ENCODE data around the gene EMILIN2.
"Not testable (repeated sequence)": the region's sequence is repeated elsewhere in the genome, so short reads cannot be mapped to it uniquely, and the experiment has no call there.

The EMILIN2 gene

DNA sequence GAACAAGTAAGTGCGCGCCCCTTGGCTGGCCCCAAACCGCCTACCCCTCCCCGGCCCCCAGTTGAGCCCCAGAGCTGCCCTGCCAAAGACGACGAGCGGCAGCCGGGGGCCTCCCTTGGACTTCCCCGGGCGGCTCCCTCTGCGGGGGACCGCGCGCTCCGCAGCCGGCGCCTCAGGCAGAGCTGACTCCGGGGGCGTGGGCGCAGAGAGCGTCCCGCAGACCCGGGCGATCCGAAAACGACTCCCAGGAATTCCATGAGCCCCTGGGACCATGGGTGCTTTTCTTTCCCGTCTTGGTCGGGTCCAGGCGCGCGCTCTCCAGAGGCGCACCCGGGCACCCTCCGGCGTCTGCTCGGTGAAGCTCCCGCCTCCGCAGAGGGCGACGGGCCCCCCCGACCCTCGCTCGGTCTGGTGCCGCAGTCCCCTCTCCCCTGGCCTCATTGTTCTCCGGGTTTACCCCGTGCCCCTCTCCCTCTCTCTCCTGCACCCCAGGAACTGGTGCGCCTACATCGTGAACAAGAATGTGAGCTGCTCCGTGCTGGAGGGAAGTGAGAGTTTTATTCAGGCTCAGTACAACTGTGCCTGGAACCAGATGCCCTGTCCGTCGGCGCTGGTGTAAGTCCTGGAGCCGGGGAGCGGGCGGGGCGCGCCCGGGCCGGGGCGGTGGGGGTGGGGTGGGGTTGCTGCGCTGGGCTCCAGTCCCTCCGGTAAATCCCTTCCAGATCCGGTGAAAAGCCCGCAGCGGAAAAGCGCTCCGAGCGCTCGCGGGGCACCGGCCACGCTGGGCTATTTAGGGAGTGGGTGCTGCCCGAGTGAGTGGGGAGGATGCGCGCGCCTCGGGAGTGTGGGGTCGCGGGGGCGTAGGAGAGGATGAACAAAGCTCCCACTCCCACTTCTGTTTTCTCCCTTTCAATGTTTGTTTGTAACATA, 776 bp downstream of the EMILIN2 start:
- Histone ChIP-seq H3K4me3 (ENCODE audit: low read length) (peak overlapping the region; percentile 73), H3K27me3 (ENCODE audit: control insufficient read depth, insufficient read depth, low read length) (peaks cover 62% of the 10 kb centered on the region), H3K27ac (ENCODE audit: low read length) (no peak overlapping the region), H3K9me3 (ENCODE audit: control insufficient read depth, low read depth, low read length) (no peaks in the 10 kb centered on the region), H3K36me3 (ENCODE audit: control insufficient read depth, low read depth, low read length) (no peaks in the 10 kb centered on the region), H3K4me1 (ENCODE audit: control insufficient read depth, low read depth, low read length) (peaks cover 6% of the 10 kb centered on the region), H3K9ac (ENCODE audit: low read length) (peak overlapping the region; percentile 38)

DNA sequence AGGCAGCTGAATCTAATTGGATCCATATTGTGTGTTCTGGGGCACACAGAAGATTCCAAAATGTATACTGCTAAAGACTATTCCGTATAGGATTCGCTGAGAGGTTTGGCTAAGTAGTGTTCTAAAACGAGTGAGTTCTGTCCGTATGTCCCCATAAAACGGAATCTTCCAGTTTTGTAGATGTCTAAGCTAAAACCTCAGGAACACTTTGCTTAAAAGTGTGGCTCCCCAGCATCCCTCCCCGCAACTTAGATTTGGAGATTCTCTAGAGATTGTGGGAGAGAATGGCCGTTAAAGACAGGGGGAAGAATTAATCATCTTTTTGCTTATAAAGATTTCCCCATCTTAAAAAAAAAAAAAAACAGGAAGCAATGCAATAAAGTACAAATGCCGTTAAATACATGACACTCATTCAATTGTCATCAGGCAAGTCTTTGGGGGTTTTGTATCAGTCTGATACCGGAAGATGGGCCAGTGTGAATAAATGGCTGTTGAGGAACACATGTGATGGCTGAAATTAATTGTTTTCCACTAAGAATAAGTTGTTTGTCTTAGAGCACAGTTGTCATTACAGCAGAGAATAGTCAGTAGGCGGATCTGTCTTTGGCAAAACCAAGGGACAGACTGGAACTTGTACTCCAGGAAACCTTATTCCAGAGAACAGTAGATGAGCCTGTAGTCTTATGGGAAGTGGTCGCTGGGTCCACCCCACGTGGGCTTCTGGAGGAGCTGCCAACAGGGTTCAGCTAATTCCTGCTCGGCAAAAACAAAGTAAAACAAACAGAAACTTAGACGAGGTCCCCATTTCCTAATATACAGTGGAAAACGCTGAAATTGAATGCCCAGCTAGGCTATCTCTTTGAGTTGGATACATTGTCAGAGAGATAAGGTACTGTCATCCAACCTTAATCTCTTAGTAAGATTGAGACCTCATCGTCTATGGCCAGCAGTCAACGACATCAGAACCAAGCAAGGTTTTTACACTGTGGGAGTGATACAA, 1.7 kb downstream of the EMILIN2 start:
- H3K4me3 ChIP-seq (ENCODE audit: low read length), result peak overlapping the region; percentile 73
- peaks cover 62% of the 10 kb centered on the region for H3K27me3 ChIP-seq (ENCODE audit: control insufficient read depth, insufficient read depth, low read length)
- no peaks in the 10 kb centered on the region for H3K9me3 ChIP-seq (ENCODE audit: control insufficient read depth, low read depth, low read length)
- H3K27ac ChIP-seq (ENCODE audit: low read length), result no peak overlapping the region
- peaks cover 6% of the 10 kb centered on the region for H3K4me1 ChIP-seq (ENCODE audit: control insufficient read depth, low read depth, low read length)
- H3K36me3 ChIP-seq (ENCODE audit: control insufficient read depth, low read depth, low read length), result no peaks in the 10 kb centered on the region
- H3K9ac ChIP-seq (ENCODE audit: low read length), result no peak overlapping the region

DNA sequence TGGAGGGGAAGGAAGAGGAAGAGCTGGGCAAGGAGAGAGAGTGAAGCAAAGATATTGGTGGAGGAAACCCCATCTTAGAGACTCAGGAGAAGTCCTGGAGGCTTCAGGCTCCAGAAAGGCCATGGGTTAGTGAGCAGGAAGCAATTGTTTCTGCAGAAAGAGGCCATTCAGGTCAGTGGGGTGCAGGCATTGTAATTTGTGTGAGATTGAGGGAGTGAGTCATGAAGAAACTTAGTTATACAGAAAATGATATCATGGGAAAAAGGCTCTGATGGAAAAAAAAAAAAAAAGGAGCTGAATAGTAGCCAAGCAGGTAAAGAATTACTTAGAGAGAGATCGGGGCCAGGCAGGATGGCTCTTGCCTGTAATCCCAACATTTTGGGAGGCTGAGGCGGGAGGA, 4.0 kb downstream of the EMILIN2 start:
- no peak overlapping the region for H3K27ac ChIP-seq (ENCODE audit: low read length)
- H3K4me3 ChIP-seq (ENCODE audit: low read length), result no peak overlapping the region
- H3K36me3 ChIP-seq (ENCODE audit: control insufficient read depth, low read depth, low read length), result no peaks in the 10 kb centered on the region
- H3K9ac ChIP-seq (ENCODE audit: low read length), result no peak overlapping the region
- H3K27me3 ChIP-seq (ENCODE audit: control insufficient read depth, insufficient read depth, low read length), result peaks cover 40% of the 10 kb centered on the region
- H3K4me1 ChIP-seq (ENCODE audit: control insufficient read depth, low read depth, low read length), result peaks cover 6% of the 10 kb centered on the region
- no peaks in the 10 kb centered on the region for H3K9me3 ChIP-seq (ENCODE audit: control insufficient read depth, low read depth, low read length)

DNA sequence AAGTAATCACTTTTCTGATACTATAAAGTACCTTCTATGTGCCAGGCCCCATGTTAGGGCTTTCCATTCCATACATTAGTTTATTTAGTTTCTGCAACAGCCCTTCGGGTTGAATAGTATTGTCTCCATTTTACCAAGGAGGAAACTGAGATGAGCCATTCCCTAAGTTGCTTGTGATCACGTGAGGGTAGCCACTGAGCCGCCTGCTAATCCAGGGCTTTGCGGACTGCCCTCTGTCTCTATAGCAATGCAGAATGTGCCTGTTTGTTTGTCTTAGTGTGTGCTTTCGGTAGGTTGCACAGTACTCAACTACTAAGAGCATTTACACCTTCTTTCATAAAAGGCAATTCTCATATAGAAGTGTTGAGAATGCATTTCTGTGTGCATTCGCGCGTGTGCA, 5.0 kb downstream of the EMILIN2 start:
- no peaks in the 10 kb centered on the region for H3K36me3 ChIP-seq (ENCODE audit: control insufficient read depth, low read depth, low read length)
- H3K4me3 ChIP-seq (ENCODE audit: low read length), result no peak overlapping the region
- peaks cover 31% of the 10 kb centered on the region for H3K27me3 ChIP-seq (ENCODE audit: control insufficient read depth, insufficient read depth, low read length)

DNA sequence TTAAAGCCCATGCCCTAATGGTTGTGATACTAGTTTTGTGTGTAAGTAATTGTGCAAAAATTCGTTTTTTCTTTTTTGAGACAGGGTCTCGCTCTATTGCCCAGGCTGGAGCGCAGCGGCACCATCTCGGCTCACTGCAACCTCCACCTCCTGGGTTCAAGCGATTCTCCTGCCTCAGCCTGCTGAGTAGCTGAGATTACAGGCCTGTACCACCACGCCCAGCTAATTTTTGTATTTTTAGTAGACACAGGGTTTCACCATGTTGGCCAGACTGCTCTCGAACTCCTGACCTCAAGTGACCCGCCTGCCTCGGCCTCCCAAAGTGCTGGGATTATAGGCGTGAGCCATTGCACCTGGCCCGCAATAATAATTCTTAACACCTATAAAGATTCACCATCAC, 5.7 kb downstream of the EMILIN2 start:
- H3K36me3 ChIP-seq (ENCODE audit: control insufficient read depth, low read depth, low read length); H3K4me3 ChIP-seq (ENCODE audit: low read length); H3K9me3 ChIP-seq (ENCODE audit: control insufficient read depth, low read depth, low read length); H3K9ac ChIP-seq (ENCODE audit: low read length); H3K27ac ChIP-seq (ENCODE audit: low read length); H3K4me1 ChIP-seq (ENCODE audit: control insufficient read depth, low read depth, low read length): not testable (repeated sequence)
- H3K27me3 ChIP-seq (ENCODE audit: control insufficient read depth, insufficient read depth, low read length), result peaks cover 24% of the 10 kb centered on the region

More for the DNA sequence above, 5.0 kb downstream of the EMILIN2 start:
- Histone ChIP-seq H3K9me3 (ENCODE audit: control insufficient read depth, low read depth, low read length) (no peaks in the 10 kb centered on the region), H3K27ac (ENCODE audit: low read length) (no peak overlapping the region), H3K9ac (ENCODE audit: low read length) (no peak overlapping the region), H3K4me1 (ENCODE audit: control insufficient read depth, low read depth, low read length) (peaks cover 6% of the 10 kb centered on the region)

DNA sequence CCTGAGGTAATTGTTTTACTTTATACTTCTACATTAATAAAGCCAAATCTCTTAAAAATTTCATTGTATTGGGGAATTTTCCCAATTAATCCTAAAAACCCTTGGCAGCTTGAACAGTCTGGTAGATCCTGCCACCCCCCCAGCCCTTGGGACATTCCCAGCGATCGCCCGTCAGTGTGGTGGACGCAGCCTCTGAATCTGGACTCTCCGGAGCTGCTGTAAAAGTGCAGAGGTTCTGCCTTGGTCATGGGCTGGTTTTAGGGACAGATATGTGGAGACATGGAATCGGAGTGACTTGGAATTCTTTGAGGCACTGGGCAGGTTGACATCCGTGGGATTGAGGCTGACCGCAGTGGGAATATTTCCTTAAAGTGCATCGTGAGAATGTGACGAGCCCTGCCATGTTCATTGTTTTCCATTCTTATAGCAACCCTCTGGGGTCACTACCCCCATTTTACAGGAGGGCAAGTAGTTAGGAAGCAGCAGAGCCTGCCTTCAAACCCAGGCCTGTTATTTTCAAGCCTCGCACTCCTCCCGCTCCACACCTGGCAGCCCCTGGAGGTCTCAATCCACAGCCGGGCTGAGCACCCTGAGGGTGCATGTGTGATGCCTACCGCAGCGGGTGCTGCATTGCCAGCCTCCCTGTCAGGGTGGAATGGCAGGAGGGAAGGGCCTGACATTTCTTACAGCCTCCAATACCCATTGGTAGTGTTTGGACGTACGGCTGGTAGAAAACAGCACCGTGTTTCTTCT, 6.5 kb downstream of the EMILIN2 start:
- Histone ChIP-seq H3K27me3 (ENCODE audit: control insufficient read depth, insufficient read depth, low read length) (peaks cover 15% of the 10 kb centered on the region), H3K36me3 (ENCODE audit: control insufficient read depth, low read depth, low read length) (no peaks in the 10 kb centered on the region), H3K27ac (ENCODE audit: low read length) (no peak overlapping the region), H3K4me1 (ENCODE audit: control insufficient read depth, low read depth, low read length) (peaks cover under 1% of the 10 kb centered on the region), H3K4me3 (ENCODE audit: low read length) (no peak overlapping the region), H3K9me3 (ENCODE audit: control insufficient read depth, low read depth, low read length) (no peaks in the 10 kb centered on the region), H3K9ac (ENCODE audit: low read length) (no peak overlapping the region)

DNA sequence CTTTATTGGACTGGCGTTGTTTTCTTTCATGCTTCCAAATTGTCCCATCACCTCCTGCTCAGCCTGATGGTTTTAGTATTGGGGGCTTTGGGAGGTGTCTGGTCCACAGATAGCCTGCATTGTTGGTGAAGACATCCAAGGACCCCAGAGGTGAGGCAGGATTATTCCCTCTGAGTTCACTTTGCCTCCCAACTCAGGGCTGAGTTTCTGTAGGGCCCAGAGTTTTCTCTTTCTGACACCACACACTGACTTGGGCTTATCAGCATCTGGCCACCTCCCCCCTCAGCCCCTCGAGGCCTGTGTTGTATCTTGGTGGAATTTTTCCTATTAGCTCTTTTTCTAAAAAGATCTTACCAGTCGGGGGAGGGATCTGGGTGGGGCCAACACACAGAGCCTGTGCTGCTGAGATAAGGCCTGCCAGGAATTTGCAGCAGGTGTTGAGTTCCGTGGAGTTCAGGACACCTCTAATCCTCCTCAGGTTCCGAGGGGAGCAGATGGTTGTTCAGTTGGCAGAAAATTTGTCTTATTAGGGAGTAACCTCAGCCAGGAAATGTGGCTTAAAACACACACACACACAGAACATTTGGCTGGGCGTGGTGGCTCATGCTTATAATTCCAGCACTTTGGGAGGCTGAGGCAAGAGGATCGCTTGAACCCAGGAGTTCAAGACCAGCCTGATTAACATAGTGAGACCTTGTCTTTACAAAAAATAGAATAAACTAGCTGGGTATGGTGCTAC, 7.3 kb downstream of the EMILIN2 start:
- H3K4me1 ChIP-seq (ENCODE audit: control insufficient read depth, low read depth, low read length), result no peaks in the 10 kb centered on the region

DNA sequence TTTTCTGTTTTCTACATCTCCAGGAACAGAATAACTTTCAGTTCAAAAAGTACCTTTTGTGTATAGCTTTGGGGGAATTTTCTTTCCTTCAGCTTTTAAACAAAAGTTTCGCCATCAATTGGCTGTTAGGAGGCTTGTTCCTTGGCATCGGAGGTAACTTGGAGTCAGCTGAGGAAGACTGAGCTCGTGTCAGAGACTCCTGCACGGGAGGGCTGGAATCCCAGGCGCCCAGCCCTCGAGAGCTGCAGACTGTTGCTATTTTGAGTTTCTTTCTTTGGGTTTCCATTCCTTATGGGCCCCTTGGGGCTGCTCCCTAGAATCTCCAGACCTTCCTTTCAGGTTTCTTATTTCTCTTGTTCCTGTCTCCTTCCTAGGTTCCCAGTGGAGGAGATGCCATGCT, 8.1 kb downstream of the EMILIN2 start:
- H3K4me3 ChIP-seq (ENCODE audit: low read length), result no peak overlapping the region
- H3K36me3 ChIP-seq (ENCODE audit: control insufficient read depth, low read depth, low read length), result no peaks in the 10 kb centered on the region
- H3K4me1 ChIP-seq (ENCODE audit: control insufficient read depth, low read depth, low read length), result no peaks in the 10 kb centered on the region
- no peaks in the 10 kb centered on the region for H3K9me3 ChIP-seq (ENCODE audit: control insufficient read depth, low read depth, low read length)
- H3K9ac ChIP-seq (ENCODE audit: low read length), result no peak overlapping the region
- H3K27ac ChIP-seq (ENCODE audit: low read length), result no peak overlapping the region
- H3K27me3 ChIP-seq (ENCODE audit: control insufficient read depth, insufficient read depth, low read length), result no peaks in the 10 kb centered on the region

More for the DNA sequence above, 7.3 kb downstream of the EMILIN2 start:
- H3K36me3 ChIP-seq (ENCODE audit: control insufficient read depth, low read depth, low read length), result no peaks in the 10 kb centered on the region
- peaks cover 7% of the 10 kb centered on the region for H3K27me3 ChIP-seq (ENCODE audit: control insufficient read depth, insufficient read depth, low read length)
- H3K4me3 ChIP-seq (ENCODE audit: low read length), result no peak overlapping the region
- H3K9me3 ChIP-seq (ENCODE audit: control insufficient read depth, low read depth, low read length), result no peaks in the 10 kb centered on the region
- no peak overlapping the region for H3K27ac ChIP-seq (ENCODE audit: low read length)
- H3K9ac ChIP-seq (ENCODE audit: low read length), result no peak overlapping the region

DNA sequence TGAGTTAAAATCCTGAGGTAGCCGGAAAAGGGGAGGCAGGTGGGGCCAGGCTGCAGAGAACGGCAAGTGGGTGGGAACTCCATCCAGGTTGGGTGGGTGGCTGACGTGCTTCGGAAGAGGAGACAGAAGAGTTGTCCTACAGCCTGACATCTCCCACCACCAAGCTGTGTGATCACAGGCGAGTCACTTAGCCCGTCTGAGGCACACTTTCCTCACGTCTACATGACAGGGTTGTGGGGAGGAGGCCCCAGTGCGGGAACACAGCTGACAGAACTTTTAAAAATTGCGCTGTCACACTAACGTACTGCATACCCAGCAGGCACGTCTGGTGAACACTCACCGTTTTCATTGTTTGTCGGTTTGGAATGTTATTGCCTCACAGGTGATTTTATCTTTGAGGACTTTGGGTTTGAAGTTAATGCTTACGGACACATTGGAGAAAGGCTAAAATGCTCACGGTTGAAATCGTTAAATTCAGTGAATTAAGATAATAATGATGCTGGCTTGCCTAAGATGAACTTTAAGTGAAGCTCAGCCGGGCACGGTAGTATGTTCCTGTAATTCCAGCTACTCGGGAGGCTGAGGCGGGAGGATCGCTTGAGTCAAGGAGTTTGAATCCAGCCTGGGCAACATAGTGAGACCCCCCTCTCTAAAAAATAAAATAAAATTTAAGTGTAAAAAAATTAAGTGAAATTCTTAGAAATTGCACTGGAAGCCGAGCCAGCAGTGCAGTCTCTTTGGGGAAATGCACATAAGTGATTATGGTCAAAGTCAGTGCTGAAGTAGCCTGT, 8.9 kb downstream of the EMILIN2 start:
- Histone ChIP-seq H3K27ac (ENCODE audit: low read length) (no peak overlapping the region), H3K4me3 (ENCODE audit: low read length) (no peak overlapping the region), H3K9me3 (ENCODE audit: control insufficient read depth, low read depth, low read length) (no peaks in the 10 kb centered on the region), H3K4me1 (ENCODE audit: control insufficient read depth, low read depth, low read length) (no peaks in the 10 kb centered on the region), H3K9ac (ENCODE audit: low read length) (no peak overlapping the region), H3K27me3 (ENCODE audit: control insufficient read depth, insufficient read depth, low read length) (no peaks in the 10 kb centered on the region), H3K36me3 (ENCODE audit: control insufficient read depth, low read depth, low read length) (no peaks in the 10 kb centered on the region)

DNA sequence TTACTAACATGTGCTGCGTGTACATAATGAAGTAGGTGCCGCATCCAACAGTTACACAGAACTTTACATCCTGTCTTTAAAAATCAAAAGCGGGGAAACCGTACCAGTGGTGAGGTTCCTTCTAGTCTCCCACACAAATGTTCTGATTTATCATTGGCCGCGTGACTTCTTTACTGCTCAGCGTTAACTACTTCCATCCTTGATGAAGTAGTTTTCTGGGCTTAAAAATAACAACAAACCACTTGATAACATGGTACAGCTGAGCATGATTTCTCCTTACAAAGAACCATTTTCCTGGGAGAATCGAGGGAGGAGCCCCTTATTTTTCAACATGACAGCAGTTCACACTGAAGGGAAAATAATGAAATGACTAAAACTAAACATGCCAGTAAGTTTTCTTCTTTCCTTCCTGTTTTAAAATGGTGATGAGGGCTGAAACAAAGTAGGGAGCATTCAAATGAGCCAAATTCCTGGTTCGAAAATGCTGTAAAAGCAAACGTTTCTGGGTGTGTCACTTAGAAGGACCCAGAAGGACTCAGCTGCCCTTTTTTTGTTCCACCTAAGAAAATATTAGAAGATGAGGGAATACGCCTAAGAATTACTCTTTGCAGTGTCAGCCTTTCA, 9.9 kb downstream of the EMILIN2 start:
- Histone ChIP-seq H3K9me3 (ENCODE audit: control insufficient read depth, low read depth, low read length) (no peaks in the 10 kb centered on the region), H3K27me3 (ENCODE audit: control insufficient read depth, insufficient read depth, low read length) (no peaks in the 10 kb centered on the region), H3K27ac (ENCODE audit: low read length) (no peak overlapping the region), H3K9ac (ENCODE audit: low read length) (no peak overlapping the region), H3K4me1 (ENCODE audit: control insufficient read depth, low read depth, low read length) (no peaks in the 10 kb centered on the region), H3K36me3 (ENCODE audit: control insufficient read depth, low read depth, low read length) (no peaks in the 10 kb centered on the region), H3K4me3 (ENCODE audit: low read length) (no peak overlapping the region)
